ENCODE measurements around the gene RFFL.

RFFL gene

DNA sequence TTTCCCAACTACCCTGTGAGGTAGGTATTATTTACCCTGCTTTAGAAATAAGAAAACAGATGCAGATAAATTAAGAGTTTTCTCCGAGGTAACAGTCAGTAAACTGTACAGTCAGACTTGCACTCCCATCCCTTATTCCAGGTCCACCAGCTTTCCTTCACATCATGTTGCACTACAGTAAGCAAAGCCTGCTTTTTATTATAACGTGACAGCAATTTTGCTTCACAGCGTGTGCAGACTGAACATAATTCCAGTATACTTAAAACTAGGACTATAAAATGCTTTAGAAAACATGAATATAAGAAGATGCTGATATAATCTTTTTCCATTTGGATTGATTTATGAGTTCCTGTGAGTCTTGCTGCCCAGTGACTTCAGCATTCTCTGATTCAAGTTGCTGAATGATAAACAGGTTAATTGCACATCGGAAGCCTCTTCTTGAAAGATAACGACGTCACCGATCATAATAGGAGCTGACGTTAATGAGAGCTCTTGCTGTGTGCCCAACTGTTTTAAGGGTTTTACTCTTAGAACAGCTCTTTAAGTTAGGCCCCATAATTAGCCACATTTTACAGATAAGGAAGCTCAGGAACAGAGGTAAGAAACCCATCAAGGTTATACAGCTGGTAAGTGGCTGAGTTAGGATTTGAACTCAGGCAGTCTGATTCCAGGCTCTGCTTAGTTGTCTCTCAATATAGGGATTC, 81.8 kb downstream of the RFFL start:
- H3K4me3 ChIP-seq (replicated peaks; ENCODE audit: low read depth, low read length): peak overlapping the region; percentile 90
- no peaks in the 10 kb centered on the region for H3K36me3 ChIP-seq (ENCODE audit: control insufficient read depth, insufficient read depth, low read length)
- H3K27me3 ChIP-seq (replicated peaks; ENCODE audit: control insufficient read depth, insufficient read depth, low read length): no peaks in the 10 kb centered on the region
- no peak for DNase-seq (ENCODE audit: extremely low read depth, insufficient read length)
- TF ChIP-seq CTCF (IDR thresholded peaks at IDR 0.05; ENCODE audit: insufficient read depth, low read length, poor library complexity, severe bottlenecking): no peak

- Histone ChIP-seq H3K4me3 (replicated peaks; ENCODE audit: low read depth, low read length) (peak overlapping the region; percentile 90), H3K27me3 (replicated peaks; ENCODE audit: control insufficient read depth, insufficient read depth, low read length) (no peaks in the 10 kb centered on the region), H3K36me3 (ENCODE audit: control insufficient read depth, insufficient read depth, low read length) (no peaks in the 10 kb centered on the region)
- DNase-seq (ENCODE audit: extremely low read depth, insufficient read length): peak; percentile 75
- TF ChIP-seq CTCF (IDR thresholded peaks at IDR 0.05; ENCODE audit: insufficient read depth, low read length, poor library complexity, severe bottlenecking): no peak
Observed at GRCh38 chr17:34980681-34981537, 82.6 kb downstream of the RFFL start.

GRCh38 chr17:34980353-34980680, 83.2 kb downstream of the RFFL start, which contains the start of gene LIG3:
TSS of gene LIG3 (plus strand) at chr17:34980512. CDS start at chr17:34983006, 2,494 bp downstream.
- Histone ChIP-seq H3K36me3 (ENCODE audit: control insufficient read depth, insufficient read depth, low read length) (no peaks in the 10 kb centered on the region), H3K27me3 (replicated peaks; ENCODE audit: control insufficient read depth, insufficient read depth, low read length) (no peaks in the 10 kb centered on the region), H3K4me3 (replicated peaks; ENCODE audit: low read depth, low read length) (peak within 1 kb of the TSS; percentile 90)
- DNase-seq (ENCODE audit: extremely low read depth, insufficient read length): peak; percentile 95
- no peak for TF ChIP-seq CTCF (IDR thresholded peaks at IDR 0.05; ENCODE audit: insufficient read depth, low read length, poor library complexity, severe bottlenecking)

GRCh38 chr17:34979650-34980352, 83.7 kb downstream of the RFFL start:
- peak overlapping the region; percentile 90 for H3K4me3 ChIP-seq (replicated peaks; ENCODE audit: low read depth, low read length)
- H3K27me3 ChIP-seq (replicated peaks; ENCODE audit: control insufficient read depth, insufficient read depth, low read length): no peaks in the 10 kb centered on the region
- H3K36me3 ChIP-seq (ENCODE audit: control insufficient read depth, insufficient read depth, low read length): no peaks in the 10 kb centered on the region
- DNase-seq (ENCODE audit: extremely low read depth, insufficient read length): no peak
- TF ChIP-seq CTCF (IDR thresholded peaks at IDR 0.05; ENCODE audit: insufficient read depth, low read length, poor library complexity, severe bottlenecking): no peak

- DNase-seq (ENCODE audit: extremely low read depth, insufficient read length): no peak
- Histone ChIP-seq H3K36me3 (ENCODE audit: control insufficient read depth, insufficient read depth, low read length) (no peaks in the 10 kb centered on the region), H3K27me3 (replicated peaks; ENCODE audit: control insufficient read depth, insufficient read depth, low read length) (no peaks in the 10 kb centered on the region), H3K4me3 (replicated peaks; ENCODE audit: low read depth, low read length) (no peak overlapping the region)
- TF ChIP-seq CTCF (IDR thresholded peaks at IDR 0.05; ENCODE audit: insufficient read depth, low read length, poor library complexity, severe bottlenecking): no peak
Observed at GRCh38 chr17:34979153-34979552, 84.4 kb downstream of the RFFL start.

Data from GM06990 (cell line).